Calu3 (cell line): ENCODE results near the gene FAM174C. TPM values are rescaled to one million over a fixed set of nuclear protein-coding genes. Genes with fewer than 3 reads are reported as not detected.

ENCODE experiments used
- BruUV-seq: library from RNA; stranded (reverse); fragments of 400-500 nt; replicated peaks from 2 replicates; lab custom pipeline; 2021; lab: Mats Ljungman, UMichigan
- CTCF ChIA-PET: fragments of 300-600 bp; sonication (Branson Sonifier 250); formaldehyde crosslinking; loops from one replicate; lab custom pipeline; 2022; ENCODE audit warnings: antibody characterized with exemption; lab: Charles Lee
- DNase-seq: peaks from one replicate; pipeline ENCODE4 v3.0.0; 2022
- H3K27ac Mint-ChIP-seq: one replicate; pipeline ENCODE4 v1.8.0; 2022; ENCODE audit warnings: mixed read lengths; ENCODE audit not compliant: unreplicated experiment
- H3K27me3 Mint-ChIP-seq: one replicate; pipeline ENCODE4 v1.8.0; 2022; ENCODE audit warnings: mixed read lengths; ENCODE audit not compliant: unreplicated experiment
- H3K36me3 Mint-ChIP-seq: one replicate; pipeline ENCODE4 v1.8.0; 2022; ENCODE audit warnings: mild to moderate bottlenecking, moderate library complexity, mixed read lengths; ENCODE audit not compliant: insufficient read depth, unreplicated experiment
- H3K4me1 Mint-ChIP-seq: one replicate; pipeline ENCODE4 v1.8.0; 2022; ENCODE audit warnings: mild to moderate bottlenecking, low read depth, mixed read lengths; ENCODE audit not compliant: unreplicated experiment
- H3K4me3 Mint-ChIP-seq: one replicate; pipeline ENCODE4 v1.8.0; 2022; ENCODE audit warnings: mild to moderate bottlenecking, low read depth, moderate library complexity, mixed read lengths; ENCODE audit not compliant: unreplicated experiment
- H3K9me3 Mint-ChIP-seq: one replicate; pipeline ENCODE4 v1.8.0; 2022; ENCODE audit warnings: low read depth, mixed read lengths; ENCODE audit not compliant: unreplicated experiment
- intact Hi-C: fragments of 100-400 bp; cut with micrococcal nuclease; formaldehyde crosslinking; loops from one replicate; pipeline ENCODE4 v1.10.0; 2022; ENCODE audit not compliant: unreplicated experiment
- total RNA-seq: library from RNA; stranded (reverse); gene quantifications from 2 replicates; pipeline ENCODE4 v1.2.3, GENCODE V29; 2022
- TF ChIP-seq, protein P1 (sequence below): fragments of 200-600 bp; IDR thresholded peaks from one replicate; pipeline ENCODE4 v1.8.0; 2022; ENCODE audit warnings: antibody characterized with exemption; ENCODE audit not compliant: unreplicated experiment

The FAM174C gene
- total RNA-seq, 1 experiment from 2014 or later, result 34.4 TPM

- no TSS peak for BruUV-seq
- TF ChIP-seq, protein P1, sequence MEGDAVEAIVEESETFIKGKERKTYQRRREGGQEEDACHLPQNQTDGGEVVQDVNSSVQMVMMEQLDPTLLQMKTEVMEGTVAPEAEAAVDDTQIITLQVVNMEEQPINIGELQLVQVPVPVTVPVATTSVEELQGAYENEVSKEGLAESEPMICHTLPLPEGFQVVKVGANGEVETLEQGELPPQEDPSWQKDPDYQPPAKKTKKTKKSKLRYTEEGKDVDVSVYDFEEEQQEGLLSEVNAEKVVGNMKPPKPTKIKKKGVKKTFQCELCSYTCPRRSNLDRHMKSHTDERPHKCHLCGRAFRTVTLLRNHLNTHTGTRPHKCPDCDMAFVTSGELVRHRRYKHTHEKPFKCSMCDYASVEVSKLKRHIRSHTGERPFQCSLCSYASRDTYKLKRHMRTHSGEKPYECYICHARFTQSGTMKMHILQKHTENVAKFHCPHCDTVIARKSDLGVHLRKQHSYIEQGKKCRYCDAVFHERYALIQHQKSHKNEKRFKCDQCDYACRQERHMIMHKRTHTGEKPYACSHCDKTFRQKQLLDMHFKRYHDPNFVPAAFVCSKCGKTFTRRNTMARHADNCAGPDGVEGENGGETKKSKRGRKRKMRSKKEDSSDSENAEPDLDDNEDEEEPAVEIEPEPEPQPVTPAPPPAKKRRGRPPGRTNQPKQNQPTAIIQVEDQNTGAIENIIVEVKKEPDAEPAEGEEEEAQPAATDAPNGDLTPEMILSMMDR, result no peak
- intact Hi-C loops, result no loop called here
- CTCF ChIA-PET, result interaction anchor here (1.2 to 1.7 kb wide), 2 partner anchors 8 to 17 kb away, joined by 4 to 6 read pairs; no protein-coding TSS in a partner anchor
- H3K4me3 Mint-ChIP-seq, result peak overlapping the region; percentile 90
- DNase-seq, result no peak
- H3K36me3 Mint-ChIP-seq, result peaks cover 79% of the 10 kb centered on the region
- peaks cover 29% of the 10 kb centered on the region for H3K4me1 Mint-ChIP-seq
- no peaks in the 10 kb centered on the region for H3K27me3 Mint-ChIP-seq
- H3K9me3 Mint-ChIP-seq, result no peaks in the 10 kb centered on the region
- H3K27ac Mint-ChIP-seq, result peak overlapping the region; percentile 97
Measured at GRCh38 chr19:1261538-1261797, 13.9 kb upstream of the FAM174C start.

DNA sequence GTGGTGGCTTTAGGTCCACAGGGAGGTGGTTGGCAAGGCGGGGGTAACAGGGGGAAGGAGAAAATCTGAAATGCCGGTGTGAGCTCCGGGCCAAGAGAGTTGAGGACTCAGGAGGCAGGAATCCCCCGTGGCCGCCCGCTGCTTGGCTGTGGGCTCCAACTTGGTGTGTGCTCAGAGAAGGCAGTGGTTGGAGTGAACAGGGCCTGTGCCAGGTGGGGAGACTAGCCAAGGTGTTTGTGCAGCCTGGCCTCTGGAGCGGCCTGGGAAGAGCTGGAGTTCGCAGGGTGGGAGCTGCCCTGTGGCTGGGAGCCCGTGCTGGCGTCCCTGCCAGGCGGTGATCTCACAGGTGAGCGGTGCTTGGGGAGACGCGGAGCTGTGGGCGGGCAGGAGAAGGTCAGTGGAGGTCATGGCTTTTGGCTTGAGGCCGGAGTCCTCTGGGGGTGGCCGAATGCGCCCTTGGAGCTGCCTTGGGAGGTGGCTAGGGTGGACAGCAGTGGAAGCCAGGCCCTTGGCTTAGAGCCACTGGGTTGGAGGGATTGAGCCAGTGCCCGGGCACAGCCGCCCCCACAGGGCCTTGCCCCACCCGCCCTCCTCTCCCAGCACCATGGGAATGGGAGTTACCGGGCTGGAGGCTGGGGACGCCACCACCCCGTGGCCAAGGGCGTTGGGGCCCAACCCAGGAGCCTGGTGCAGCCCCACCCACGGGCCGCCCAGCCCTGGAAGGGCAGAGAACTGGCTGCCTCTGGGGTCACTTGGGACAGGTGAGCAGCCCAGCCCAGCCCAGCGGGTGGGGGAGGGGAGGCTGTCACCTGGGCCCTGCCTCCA lies 13.3 kb upstream of the FAM174C start:
- CTCF ChIA-PET, result interaction anchor here (1.2 to 1.7 kb wide), 2 partner anchors 9 to 18 kb away, joined by 4 to 6 read pairs; no protein-coding TSS in a partner anchor
- TF ChIP-seq, protein P1, result no peak
- Mint-ChIP-seq H3K4me1 (peaks cover 31% of the 10 kb centered on the region), H3K4me3 (peak overlapping the region; percentile 90), H3K9me3 (no peaks in the 10 kb centered on the region), H3K27me3 (no peaks in the 10 kb centered on the region), H3K27ac (peak overlapping the region; percentile 97), H3K36me3 (peaks cover 78% of the 10 kb centered on the region)
- BruUV-seq, result TSS peak; percentile 43
- intact Hi-C loops, result no loop called here
- peak; percentile 75 for DNase-seq

DNA sequence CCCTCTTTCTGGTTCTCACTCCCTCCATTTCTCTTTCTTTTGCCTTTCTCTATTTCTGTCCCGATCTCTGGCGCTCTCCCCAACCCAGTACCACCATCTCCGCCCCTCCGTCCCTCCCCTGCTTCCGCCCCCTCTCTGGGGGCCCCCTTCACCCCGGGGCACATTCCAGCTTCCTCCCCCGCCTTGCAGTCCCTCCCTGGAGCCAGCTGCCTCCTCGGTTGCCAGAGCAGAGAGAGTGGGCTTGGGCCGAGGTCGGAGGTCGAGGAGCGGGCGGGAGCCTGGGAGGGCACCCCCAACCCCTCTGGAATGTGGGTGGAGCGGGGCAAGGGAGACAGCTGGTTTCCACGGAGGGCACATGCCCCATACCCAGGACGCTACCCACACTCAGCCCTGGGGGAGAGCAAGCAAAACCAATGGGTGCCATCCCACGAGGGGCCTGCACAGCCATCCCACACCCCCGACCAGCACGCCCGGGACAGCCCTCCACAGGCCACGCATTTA lies 12.7 kb upstream of the FAM174C start:
- Mint-ChIP-seq H3K4me1 (peaks cover 34% of the 10 kb centered on the region), H3K27me3 (no peaks in the 10 kb centered on the region), H3K4me3 (peak overlapping the region; percentile 90), H3K9me3 (no peaks in the 10 kb centered on the region), H3K27ac (no peak overlapping the region), H3K36me3 (peaks cover 79% of the 10 kb centered on the region)
- no TSS peak for BruUV-seq
- no peak for DNase-seq
- intact Hi-C loops, result no loop called here
- TF ChIP-seq, protein P1, result no peak
- CTCF ChIA-PET, result interaction anchor here (1.4 to 1.7 kb wide), 2 partner anchors 9 to 18 kb away, joined by 4 to 6 read pairs; no protein-coding TSS in a partner anchor

DNA sequence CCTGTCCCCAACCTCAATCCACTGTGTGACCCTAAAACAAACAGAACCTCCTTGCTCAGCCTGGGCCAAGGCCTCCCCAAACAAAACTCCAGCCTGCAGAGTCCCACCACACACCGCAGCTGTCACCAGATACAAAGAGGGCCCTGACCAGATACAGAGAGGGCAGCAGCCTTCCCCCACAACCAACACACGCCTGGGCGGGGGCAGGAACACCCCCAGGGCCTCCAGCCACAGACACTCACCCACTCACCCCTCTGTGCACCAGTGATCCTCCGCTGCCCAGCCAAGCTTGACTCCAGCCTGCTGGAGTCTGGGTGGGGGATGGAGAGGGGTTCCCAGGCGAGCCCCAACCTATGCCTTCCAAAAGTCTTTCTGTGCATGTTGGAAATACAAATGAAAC lies 12.1 kb upstream of the FAM174C start:
- peaks cover 79% of the 10 kb centered on the region for H3K36me3 Mint-ChIP-seq
- DNase-seq, result no peak
- no peaks in the 10 kb centered on the region for H3K9me3 Mint-ChIP-seq
- H3K4me3 Mint-ChIP-seq, result peak overlapping the region; percentile 90
- TF ChIP-seq, protein P1, result no peak
- H3K4me1 Mint-ChIP-seq, result peaks cover 35% of the 10 kb centered on the region
- no peak overlapping the region for H3K27ac Mint-ChIP-seq
- BruUV-seq, result TSS peak; percentile 7
- intact Hi-C loops, result no loop called here
- H3K27me3 Mint-ChIP-seq, result no peaks in the 10 kb centered on the region
- CTCF ChIA-PET, result interaction anchor here (1.4 kb wide), 1 partner anchor 19 kb away, joined by 4 read pairs; no protein-coding TSS in a partner anchor
